WTC11 (cell line): ENCODE measurements around the gene ZNF519. TPM values are rescaled to one million over a fixed set of nuclear protein-coding genes. Genes with fewer than 3 reads are reported as not detected.
A peak's percentile ranks its signal among the peaks of the same experiment; 100 is the strongest.

Source experiments
- ATAC-seq: fragments of 200-7000 bp; cut with Tn5 transposase; 2 replicates; pipeline ENCODE4 v1.10.0; 2021; ENCODE audit warnings: mild to moderate bottlenecking, moderate library complexity
- CTCF ChIA-PET: fragments of 300-600 bp; sonication (Branson Sonifier 250); formaldehyde crosslinking; loops from one replicate; lab custom pipeline; 2021; ENCODE audit warnings: antibody characterized with exemption; lab: Charles Lee
- POLR2A ChIA-PET: fragments of 350-600 bp; sonication (Branson Sonifier 250); formaldehyde crosslinking; loops from one replicate; lab custom pipeline; 2021; ENCODE audit warnings: antibody characterized with exemption; lab: Charles Lee
- DNase-seq: peaks from one replicate; pipeline ENCODE4 v3.0.0; 2021; ENCODE audit warnings: low spot score
- H3K27ac Mint-ChIP-seq: 2 replicates; pipeline ENCODE4 v1.8.0; 2021; ENCODE audit warnings: mixed read lengths
- H3K27me3 Mint-ChIP-seq: 2 replicates; pipeline ENCODE4 v1.8.0; 2021; ENCODE audit warnings: low read depth, mild to moderate bottlenecking, moderate library complexity, mixed read lengths
- H3K36me3 Mint-ChIP-seq: 2 replicates; pipeline ENCODE4 v1.8.0; 2021; ENCODE audit warnings: mixed read lengths
- H3K4me1 Mint-ChIP-seq: 2 replicates; pipeline ENCODE4 v1.8.0; 2022; ENCODE audit warnings: mixed read lengths
- H3K4me3 Mint-ChIP-seq: 2 replicates; pipeline ENCODE4 v1.8.0; 2021; ENCODE audit warnings: mild to moderate bottlenecking, moderate library complexity, mixed read lengths
- H3K9me3 Mint-ChIP-seq: 2 replicates; pipeline ENCODE4 v1.8.0; 2021; ENCODE audit warnings: mixed read lengths
- AFF4 ChIP-seq: sonication (generic); formaldehyde crosslinking; IDR thresholded peaks from 2 replicates; pipeline ENCODE4 v1.8.1; 2023; ENCODE audit warnings: mild to moderate bottlenecking, missing genetic modification reagents, borderline replicate concordance
- ATF2 ChIP-seq: sonication (generic); formaldehyde crosslinking; IDR thresholded peaks from 2 replicates; pipeline ENCODE4 v1.8.1; 2022; ENCODE audit warnings: low read depth, missing genetic modification reagents, borderline replicate concordance
- CDX4 ChIP-seq: fragments of 250-450 bp; sonication (Bioruptor Pico); IDR thresholded peaks from 2 replicates; pipeline ENCODE4 v1.9.0; 2021; ENCODE audit warnings: moderate library complexity, mild to moderate bottlenecking, inconsistent platforms, borderline replicate concordance
- CREM ChIP-seq: sonication (generic); formaldehyde crosslinking; IDR thresholded peaks from 2 replicates; pipeline ENCODE4 v1.8.1; 2022; ENCODE audit warnings: mild to moderate bottlenecking, missing genetic modification reagents, moderate library complexity
- CTCF ChIP-seq: fragments of 200-600 bp; IDR thresholded peaks from 2 replicates; pipeline ENCODE4 v1.8.0; 2022; ENCODE audit warnings: antibody characterized with exemption
- E2F5 ChIP-seq: sonication (generic); formaldehyde crosslinking; IDR thresholded peaks from 2 replicates; pipeline ENCODE4 v1.8.1; 2022; ENCODE audit warnings: mild to moderate bottlenecking, moderate library complexity, missing genetic modification reagents
- IRF2 ChIP-seq: sonication (generic); formaldehyde crosslinking; IDR thresholded peaks from 2 replicates; pipeline ENCODE4 v1.8.0; 2022; ENCODE audit warnings: low read depth, missing genetic modification reagents, borderline replicate concordance
- JAZF1 ChIP-seq: fragments of 250-450 bp; sonication (Bioruptor Pico); IDR thresholded peaks from 2 replicates; pipeline ENCODE4 v1.9.0; 2021; ENCODE audit warnings: moderate library complexity, mild to moderate bottlenecking, inconsistent platforms
- MXD4 ChIP-seq: fragments of 250-450 bp; sonication (Bioruptor Pico); IDR thresholded peaks from 2 replicates; pipeline ENCODE4 v1.8.0; 2021; ENCODE audit warnings: mild to moderate bottlenecking, moderate library complexity, borderline replicate concordance
- NR3C1 ChIP-seq: sonication (generic); formaldehyde crosslinking; conservative IDR thresholded peaks from 2 replicates; pipeline ENCODE4 v1.8.1; 2023; ENCODE audit warnings: low read depth, mild to moderate bottlenecking, missing genetic modification reagents
- OVOL2 ChIP-seq: fragments of 250-450 bp; sonication (Bioruptor Pico); IDR thresholded peaks from 2 replicates; pipeline ENCODE4 v1.9.0; 2021; ENCODE audit warnings: mild to moderate bottlenecking, borderline replicate concordance
- PREB ChIP-seq: sonication (generic); formaldehyde crosslinking; IDR thresholded peaks from 2 replicates; pipeline ENCODE4 v1.8.1; 2022; ENCODE audit warnings: mild to moderate bottlenecking, missing genetic modification reagents, moderate library complexity, borderline replicate concordance
- SMAD4 ChIP-seq: sonication (generic); formaldehyde crosslinking; IDR thresholded peaks from 2 replicates; pipeline ENCODE4 v1.8.0; 2022; ENCODE audit warnings: mild to moderate bottlenecking, missing genetic modification reagents
- TCF7 ChIP-seq: sonication (generic); formaldehyde crosslinking; IDR thresholded peaks from 2 replicates; pipeline ENCODE4 v1.8.0; 2022; ENCODE audit warnings: mild to moderate bottlenecking, low read depth, missing genetic modification reagents, moderate library complexity
- TEAD4 ChIP-seq: sonication (generic); formaldehyde crosslinking; IDR thresholded peaks from 2 replicates; pipeline ENCODE4 v1.8.0; 2022; ENCODE audit warnings: mild to moderate bottlenecking, missing genetic modification reagents
- ZBTB21 ChIP-seq: sonication (generic); formaldehyde crosslinking; IDR thresholded peaks from 2 replicates; pipeline ENCODE4 v1.8.1; 2023; ENCODE audit warnings: mild to moderate bottlenecking, missing genetic modification reagents, borderline replicate concordance
- ZBTB43 ChIP-seq: sonication (generic); formaldehyde crosslinking; IDR thresholded peaks from 2 replicates; pipeline ENCODE4 v1.8.1; 2023; ENCODE audit warnings: mild to moderate bottlenecking, missing genetic modification reagents
- ZMAT4 ChIP-seq: fragments of 250-450 bp; sonication (Bioruptor Pico); IDR thresholded peaks from 2 replicates; pipeline ENCODE4 v1.9.0; 2021; ENCODE audit warnings: mild to moderate bottlenecking
- ZNF121 ChIP-seq: sonication (generic); formaldehyde crosslinking; IDR thresholded peaks from 2 replicates; pipeline ENCODE4 v1.8.0; 2023; ENCODE audit warnings: missing genetic modification reagents
- ZNF219 ChIP-seq: sonication (generic); formaldehyde crosslinking; IDR thresholded peaks from 2 replicates; pipeline ENCODE4 v1.8.0; 2023; ENCODE audit warnings: missing genetic modification reagents, mild to moderate bottlenecking, borderline replicate concordance
- ZNF263 ChIP-seq: sonication (generic); formaldehyde crosslinking; IDR thresholded peaks from 2 replicates; pipeline ENCODE4 v1.8.1; 2022; ENCODE audit warnings: low read depth, mild to moderate bottlenecking, moderate library complexity, missing genetic modification reagents
- ZNF416 ChIP-seq: fragments of 250-450 bp; sonication (Bioruptor Pico); IDR thresholded peaks from 2 replicates; pipeline ENCODE4 v1.9.0; 2021; ENCODE audit warnings: mild to moderate bottlenecking, inconsistent platforms
- ZNF423 ChIP-seq: fragments of 250-450 bp; sonication (Bioruptor Pico); IDR thresholded peaks from 2 replicates; pipeline ENCODE4 v2.1.2; 2022; ENCODE audit warnings: mild to moderate bottlenecking, moderate library complexity
- ZNF671 ChIP-seq: fragments of 250-450 bp; sonication (Bioruptor Pico); IDR thresholded peaks from 2 replicates; pipeline ENCODE4 v1.8.0; 2021; ENCODE audit warnings: mild to moderate bottlenecking
- total RNA-seq: library from RNA; stranded (reverse); gene quantifications from 3 replicates; pipeline ENCODE4 v1.2.3, GENCODE V29; 2021

Gene ZNF519
- total RNA-seq, 1 experiment from 2014 or later, result 32.1 TPM

GRCh38 chr18:14124689-14125088 lies 7.5 kb downstream of the ZNF519 start:
- no peaks in the 10 kb centered on the region for H3K9me3 Mint-ChIP-seq
- peak overlapping the region; percentile 17 for H3K4me3 Mint-ChIP-seq
- H3K27ac Mint-ChIP-seq, result peak overlapping the region; percentile 80
- peak; percentile 84 for ATAC-seq
- H3K36me3 Mint-ChIP-seq, result peaks cover 21% of the 10 kb centered on the region
- no peak for TF ChIP-seq CDX4 (CRISPR knock-in tag)
- TF ChIP-seq ZBTB21 (CRISPR knock-in tag), result no peak
- no peak for TF ChIP-seq IRF2
- TF ChIP-seq ZNF219, result no peak
- no peak for TF ChIP-seq CREM (CRISPR knock-in tag)
- no peak for TF ChIP-seq PREB
- no peak for TF ChIP-seq ZMAT4 (CRISPR knock-in tag)
- no peak for TF ChIP-seq ZNF671 (CRISPR knock-in tag)
- TF ChIP-seq TEAD4 (CRISPR knock-in tag), result no peak
- no peak for TF ChIP-seq JAZF1
- TF ChIP-seq AFF4 (CRISPR knock-in tag), result no peak
- no peak for TF ChIP-seq E2F5
- no peak for TF ChIP-seq ATF2 (CRISPR knock-in tag)
- no peak for TF ChIP-seq MXD4 (CRISPR knock-in tag)
- TF ChIP-seq, all 79 proteins: peak for 0
- Mint-ChIP-seq H3K27me3 (no peaks in the 10 kb centered on the region), H3K4me1 (peaks cover 49% of the 10 kb centered on the region)
- POLR2A ChIA-PET, result no interaction called here
- CTCF ChIA-PET, result interaction anchor here (0.6 to 2.1 kb wide), 3 partner anchors 19 to 51 kb away, joined by 3 to 5 read pairs (median 3); no protein-coding TSS in a partner anchor
- no peak for DNase-seq

GRCh38 chr18:14122097-14122496 lies 10.1 kb downstream of the ZNF519 start:
- H3K9me3 Mint-ChIP-seq, result peaks cover 1% of the 10 kb centered on the region; the same call in 1 of the 2 replicates
- H3K36me3 Mint-ChIP-seq, result peaks cover 17% of the 10 kb centered on the region
- ChIA-PET CTCF (no interaction called here), POLR2A (no interaction called here)
- no peaks in the 10 kb centered on the region for H3K27me3 Mint-ChIP-seq
- H3K4me1 Mint-ChIP-seq, result peaks cover 33% of the 10 kb centered on the region
- DNase-seq (no peak), ATAC-seq (no peak)
- no peak overlapping the region for H3K27ac Mint-ChIP-seq
- H3K4me3 Mint-ChIP-seq, result no peak overlapping the region
- TF ChIP-seq TCF7 (CRISPR knock-in tag), result no peak
- no peak for TF ChIP-seq NR3C1 (CRISPR knock-in tag)
- no peak for TF ChIP-seq ZBTB21 (CRISPR knock-in tag)
- no peak for TF ChIP-seq ZBTB43 (CRISPR knock-in tag)
- no peak for TF ChIP-seq SMAD4 (CRISPR knock-in tag)
- TF ChIP-seq CTCF, result no peak
- no peak for TF ChIP-seq ZNF121 (CRISPR knock-in tag)
- no peak for TF ChIP-seq JAZF1
- no peak for TF ChIP-seq ZNF263 (CRISPR knock-in tag)
- TF ChIP-seq OVOL2, result no peak
- no peak for TF ChIP-seq ZNF423 (CRISPR knock-in tag)
- TF ChIP-seq ZNF416 (CRISPR knock-in tag), result no peak
